ENCODE results near the gene CBFA2T2.
"Not testable (repeated sequence)": the region's sequence is repeated elsewhere in the genome, so short reads cannot be mapped to it uniquely, and the experiment has no call there.

CBFA2T2 gene

DNA sequence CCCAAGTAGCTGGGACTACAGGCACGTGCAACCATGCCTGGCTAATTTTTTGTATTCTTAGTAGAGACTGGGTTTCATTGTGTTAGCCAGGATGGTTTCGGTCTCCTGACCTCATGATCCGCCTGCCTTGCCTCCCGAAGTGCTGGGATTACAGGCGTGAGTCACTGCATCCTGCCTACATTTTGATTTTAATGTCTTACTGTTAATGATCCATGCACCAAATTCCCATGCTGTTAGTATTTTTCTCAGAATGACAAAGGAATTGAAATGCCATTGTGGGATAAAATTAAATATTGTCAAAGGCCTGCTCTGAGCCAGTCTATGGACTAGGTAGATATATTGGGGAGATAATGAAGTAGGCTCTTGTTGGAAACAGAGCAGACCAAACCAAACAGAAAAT, 28.2 kb downstream of the CBFA2T2 start:
- Histone ChIP-seq H3K4me3 (ENCODE audit: low read length) (no peak overlapping the region), H3K4me1 (ENCODE audit: control insufficient read depth, insufficient read depth, low read length) (peaks cover 5% of the 10 kb centered on the region), H3K27me3 (ENCODE audit: control insufficient read depth, insufficient read depth, low read length) (no peaks in the 10 kb centered on the region), H3K9ac (ENCODE audit: low read length) (no peak overlapping the region), H3K9me3 (ENCODE audit: control insufficient read depth, low read length) (no peaks in the 10 kb centered on the region), H3K36me3 (ENCODE audit: control insufficient read depth, insufficient read depth, low read length) (no peaks in the 10 kb centered on the region)

DNA sequence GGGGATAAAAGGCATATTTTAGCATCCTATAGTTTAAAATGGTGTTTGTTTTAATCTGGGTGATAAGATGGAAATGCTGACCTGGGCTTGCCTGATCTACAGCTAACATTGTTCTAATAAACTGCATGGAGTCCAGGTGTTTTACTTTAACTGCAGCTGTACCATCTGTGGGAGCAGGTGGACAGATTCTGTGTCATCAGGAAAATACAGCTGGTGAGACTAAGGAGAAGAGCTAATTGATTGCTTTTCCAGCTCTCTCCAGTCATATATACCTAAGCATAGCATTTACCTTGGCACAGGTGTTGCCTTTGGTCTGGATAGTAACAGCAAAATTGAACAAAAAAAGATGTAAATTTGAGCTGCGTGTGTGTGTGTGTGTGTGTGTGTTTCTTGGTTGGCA, 31.6 kb downstream of the CBFA2T2 start:
- Histone ChIP-seq H3K9ac (ENCODE audit: low read length) (no peak overlapping the region), H3K27me3 (ENCODE audit: control insufficient read depth, insufficient read depth, low read length) (no peaks in the 10 kb centered on the region), H3K4me1 (ENCODE audit: control insufficient read depth, insufficient read depth, low read length) (no peaks in the 10 kb centered on the region), H3K4me3 (ENCODE audit: low read length) (no peak overlapping the region), H3K9me3 (ENCODE audit: control insufficient read depth, low read length) (no peaks in the 10 kb centered on the region), H3K36me3 (ENCODE audit: control insufficient read depth, insufficient read depth, low read length) (no peaks in the 10 kb centered on the region)

DNA sequence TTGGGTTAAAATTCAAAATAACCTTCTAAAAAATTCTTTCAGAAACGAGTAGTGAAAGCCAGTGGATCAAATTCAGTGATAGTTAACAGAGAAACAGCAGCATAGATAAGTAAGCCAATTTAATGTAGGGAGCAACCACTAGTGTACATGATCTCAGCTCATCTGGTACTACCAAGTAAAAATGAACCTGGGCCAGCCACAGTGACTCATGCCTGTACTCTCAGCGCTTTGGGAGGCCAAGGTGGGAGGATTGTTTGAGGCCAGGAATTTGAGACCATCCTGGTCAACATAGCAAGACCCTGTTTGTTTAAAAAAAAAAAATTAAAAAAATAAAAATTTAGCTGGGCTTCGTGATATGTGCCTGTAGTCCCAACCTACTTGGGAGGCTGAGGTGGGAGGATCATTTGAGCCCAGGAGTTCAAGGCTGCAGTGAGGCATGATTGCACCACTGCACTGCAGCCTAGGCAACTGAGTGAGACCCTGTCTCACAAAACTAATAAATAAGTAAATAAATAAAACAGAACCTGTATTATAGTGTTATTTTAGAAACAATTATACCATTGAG, 32.4 kb downstream of the CBFA2T2 start:
- H3K9ac ChIP-seq (ENCODE audit: low read length), result no peak overlapping the region
- no peaks in the 10 kb centered on the region for H3K27me3 ChIP-seq (ENCODE audit: control insufficient read depth, insufficient read depth, low read length)
- no peaks in the 10 kb centered on the region for H3K36me3 ChIP-seq (ENCODE audit: control insufficient read depth, insufficient read depth, low read length)
- no peaks in the 10 kb centered on the region for H3K4me1 ChIP-seq (ENCODE audit: control insufficient read depth, insufficient read depth, low read length)
- no peak overlapping the region for H3K4me3 ChIP-seq (ENCODE audit: low read length)
- H3K9me3 ChIP-seq (ENCODE audit: control insufficient read depth, low read length), result no peaks in the 10 kb centered on the region

DNA sequence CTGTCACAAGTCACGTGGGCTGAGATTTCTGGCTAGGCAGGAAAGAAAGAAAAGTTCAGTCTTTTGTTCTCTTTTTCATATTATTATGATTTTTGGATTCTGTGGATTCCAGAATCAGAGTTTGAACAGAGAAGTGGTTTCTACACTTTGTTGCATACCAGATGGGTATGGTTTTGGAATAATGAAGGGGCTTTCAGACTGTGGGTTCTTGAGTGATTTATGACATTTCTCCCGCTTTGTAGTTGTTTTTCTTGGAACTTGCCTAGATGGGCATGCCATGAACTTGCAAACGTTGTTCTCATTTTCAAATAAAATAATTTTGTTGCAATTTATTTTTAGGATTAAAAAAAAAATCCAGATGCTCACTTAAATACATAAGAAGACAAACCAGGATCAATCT, 34.4 kb downstream of the CBFA2T2 start:
- no peak overlapping the region for H3K9ac ChIP-seq (ENCODE audit: low read length)
- no peaks in the 10 kb centered on the region for H3K4me1 ChIP-seq (ENCODE audit: control insufficient read depth, insufficient read depth, low read length)
- H3K4me3 ChIP-seq (ENCODE audit: low read length), result no peak overlapping the region
- H3K36me3 ChIP-seq (ENCODE audit: control insufficient read depth, insufficient read depth, low read length), result no peaks in the 10 kb centered on the region
- H3K9me3 ChIP-seq (ENCODE audit: control insufficient read depth, low read length), result no peaks in the 10 kb centered on the region
- H3K27me3 ChIP-seq (ENCODE audit: control insufficient read depth, insufficient read depth, low read length), result no peaks in the 10 kb centered on the region

DNA sequence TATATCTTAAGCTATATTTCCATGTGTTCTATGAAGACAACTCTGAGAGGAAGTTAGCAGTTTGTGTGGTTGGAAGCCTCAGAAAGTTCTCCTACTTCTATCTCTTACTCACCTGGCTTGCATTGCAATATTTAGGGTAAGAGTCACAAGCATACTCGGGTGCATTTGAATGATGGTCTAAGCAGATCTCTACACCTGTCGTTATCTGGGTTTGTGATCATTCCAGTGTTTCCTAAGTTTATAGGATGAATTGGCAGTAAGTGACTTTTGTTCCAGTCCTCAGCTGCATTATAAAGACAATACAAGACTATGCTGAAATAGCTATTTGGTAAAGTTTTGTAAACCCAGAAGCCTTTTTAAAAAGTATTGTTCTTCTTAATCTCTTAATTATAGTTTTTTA, 36.9 kb downstream of the CBFA2T2 start:
- Histone ChIP-seq H3K9me3 (ENCODE audit: control insufficient read depth, low read length) (no peaks in the 10 kb centered on the region), H3K4me1 (ENCODE audit: control insufficient read depth, insufficient read depth, low read length) (no peaks in the 10 kb centered on the region), H3K4me3 (ENCODE audit: low read length) (no peak overlapping the region)

DNA sequence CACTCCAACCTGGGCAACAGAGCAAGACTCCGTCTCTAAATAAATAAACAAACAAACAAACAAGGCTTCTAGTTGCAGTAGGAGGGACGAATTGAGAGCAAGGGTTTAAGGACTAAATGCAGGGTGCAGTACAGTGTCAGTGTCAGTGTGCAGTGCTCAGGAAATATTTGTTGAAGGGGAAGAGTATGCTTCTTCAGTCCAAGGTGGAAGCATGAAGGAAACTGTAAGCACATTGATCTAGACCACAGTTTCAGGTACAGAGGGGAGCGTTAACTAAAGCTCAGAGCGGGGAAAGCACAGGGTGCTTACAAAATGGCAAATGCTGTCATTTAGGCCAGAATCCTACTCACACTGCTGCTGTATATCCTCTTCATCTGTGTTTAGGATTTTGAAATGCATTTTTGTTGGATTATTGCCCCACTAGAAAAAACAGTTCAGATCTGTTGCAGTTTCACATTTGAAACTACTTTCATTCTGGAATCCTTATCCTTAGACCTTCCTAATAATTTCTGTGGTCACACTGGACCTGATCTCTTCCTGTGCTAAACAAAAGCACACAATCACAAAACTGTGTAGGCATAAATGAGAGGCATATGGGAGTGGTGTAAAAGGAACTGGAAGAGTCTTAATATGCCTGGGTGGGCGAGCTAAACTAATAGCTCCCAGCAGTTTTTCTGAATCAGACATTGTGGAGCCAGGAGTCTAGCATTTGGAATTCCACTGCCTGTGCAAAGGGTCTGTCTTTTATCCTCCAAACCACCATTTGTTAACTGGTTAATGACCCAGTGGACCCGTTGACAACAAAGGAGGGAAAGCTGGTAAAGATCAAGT, 41.4 kb downstream of the CBFA2T2 start:
- Histone ChIP-seq H3K4me1 (ENCODE audit: control insufficient read depth, insufficient read depth, low read length) (peaks cover 4% of the 10 kb centered on the region), H3K36me3 (ENCODE audit: control insufficient read depth, insufficient read depth, low read length) (no peaks in the 10 kb centered on the region), H3K4me3 (ENCODE audit: low read length) (no peak overlapping the region), H3K27me3 (ENCODE audit: control insufficient read depth, insufficient read depth, low read length) (no peaks in the 10 kb centered on the region), H3K9ac (ENCODE audit: low read length) (no peak overlapping the region), H3K9me3 (ENCODE audit: control insufficient read depth, low read length) (no peaks in the 10 kb centered on the region)

More for the DNA sequence above, 36.9 kb downstream of the CBFA2T2 start:
- Histone ChIP-seq H3K9ac (ENCODE audit: low read length) (no peak overlapping the region), H3K36me3 (ENCODE audit: control insufficient read depth, insufficient read depth, low read length) (no peaks in the 10 kb centered on the region), H3K27me3 (ENCODE audit: control insufficient read depth, insufficient read depth, low read length) (no peaks in the 10 kb centered on the region)

DNA sequence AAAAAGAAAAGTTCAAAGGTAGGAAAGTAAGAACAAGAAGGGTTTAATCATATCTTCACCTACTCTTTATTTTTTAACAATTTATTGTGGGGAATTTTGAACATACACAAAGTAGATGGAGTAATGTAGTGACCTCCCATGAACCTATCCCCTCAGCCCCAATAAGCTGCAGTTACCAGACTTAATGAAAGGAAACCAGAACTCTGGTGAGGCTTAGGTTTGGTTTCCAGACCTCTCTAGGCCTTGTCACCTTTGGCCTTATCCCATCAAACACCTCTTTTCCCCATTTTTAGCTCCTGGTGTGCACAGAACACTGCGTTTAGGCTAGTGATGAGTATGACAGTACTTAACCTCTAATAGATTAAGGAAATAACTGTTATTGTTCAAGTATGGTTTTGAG, 42.0 kb downstream of the CBFA2T2 start:
- Histone ChIP-seq H3K9ac (ENCODE audit: low read length) (no peak overlapping the region), H3K27me3 (ENCODE audit: control insufficient read depth, insufficient read depth, low read length) (no peaks in the 10 kb centered on the region), H3K9me3 (ENCODE audit: control insufficient read depth, low read length) (no peaks in the 10 kb centered on the region), H3K36me3 (ENCODE audit: control insufficient read depth, insufficient read depth, low read length) (no peaks in the 10 kb centered on the region), H3K4me1 (ENCODE audit: control insufficient read depth, insufficient read depth, low read length) (peaks cover 4% of the 10 kb centered on the region), H3K4me3 (ENCODE audit: low read length) (no peak overlapping the region)

DNA sequence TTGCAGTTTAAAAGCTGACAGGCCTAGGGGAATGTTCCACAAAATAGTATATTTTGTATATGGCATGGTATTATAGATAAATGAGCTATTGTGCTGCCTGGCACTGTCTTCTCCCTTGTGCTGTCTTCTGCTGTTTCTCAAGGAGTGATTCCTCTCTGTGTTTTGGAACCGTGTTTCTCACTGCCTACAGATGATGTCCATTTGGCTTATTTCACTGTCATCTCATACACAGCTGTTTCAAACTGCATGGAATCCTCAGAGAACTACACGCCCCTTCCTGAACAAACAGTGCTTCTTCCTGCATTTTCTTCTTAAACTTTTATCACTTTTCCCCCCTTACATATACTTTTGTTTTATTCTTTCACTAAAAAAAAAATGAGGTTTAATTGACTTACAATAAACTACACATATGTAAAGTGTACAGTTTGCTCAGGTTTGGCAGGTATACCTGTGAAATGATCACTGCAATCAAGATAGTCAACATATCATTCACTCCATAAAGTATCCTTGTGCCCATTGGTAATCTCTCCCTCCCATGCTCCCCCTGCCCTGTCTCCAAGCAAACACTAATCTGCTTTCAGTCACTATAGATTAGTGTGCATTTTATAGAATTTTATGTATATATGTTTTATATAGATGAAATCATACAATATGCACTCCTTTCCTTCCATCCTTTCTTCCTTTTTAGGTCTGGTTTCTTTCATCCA, 43.0 kb downstream of the CBFA2T2 start:
- Histone ChIP-seq H3K4me3 (ENCODE audit: low read length) (no peak overlapping the region), H3K9ac (ENCODE audit: low read length) (no peak overlapping the region), H3K9me3 (ENCODE audit: control insufficient read depth, low read length) (no peaks in the 10 kb centered on the region), H3K36me3 (ENCODE audit: control insufficient read depth, insufficient read depth, low read length) (no peaks in the 10 kb centered on the region), H3K4me1 (ENCODE audit: control insufficient read depth, insufficient read depth, low read length) (peaks cover 4% of the 10 kb centered on the region), H3K27me3 (ENCODE audit: control insufficient read depth, insufficient read depth, low read length) (no peaks in the 10 kb centered on the region)

DNA sequence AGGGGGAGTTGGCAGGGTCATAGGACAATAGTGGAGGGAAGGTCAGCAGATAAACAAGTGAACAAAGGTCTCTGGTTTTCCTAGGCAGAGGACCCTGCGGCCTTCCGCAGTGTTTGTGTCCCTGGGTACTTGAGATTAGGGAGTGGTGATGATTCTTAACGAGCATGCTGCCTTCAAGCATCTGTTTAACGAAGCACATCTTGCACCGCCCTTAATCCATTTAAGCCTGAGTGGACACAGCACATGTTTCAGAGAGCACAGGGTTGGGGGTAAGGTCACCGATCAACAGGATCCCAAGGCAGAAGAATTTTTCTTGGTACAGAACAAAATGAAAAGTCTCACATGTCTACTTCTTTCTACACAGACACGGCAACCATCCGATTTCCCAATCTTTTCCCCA, 45.8 kb downstream of the CBFA2T2 start:
- not testable (repeated sequence) for H3K9me3 ChIP-seq (ENCODE audit: control insufficient read depth, low read length); H3K4me3 ChIP-seq (ENCODE audit: low read length); H3K9ac ChIP-seq (ENCODE audit: low read length); H3K27me3 ChIP-seq (ENCODE audit: control insufficient read depth, insufficient read depth, low read length); H3K36me3 ChIP-seq (ENCODE audit: control insufficient read depth, insufficient read depth, low read length)
- H3K4me1 ChIP-seq (ENCODE audit: control insufficient read depth, insufficient read depth, low read length), result peaks cover 20% of the 10 kb centered on the region

DNA sequence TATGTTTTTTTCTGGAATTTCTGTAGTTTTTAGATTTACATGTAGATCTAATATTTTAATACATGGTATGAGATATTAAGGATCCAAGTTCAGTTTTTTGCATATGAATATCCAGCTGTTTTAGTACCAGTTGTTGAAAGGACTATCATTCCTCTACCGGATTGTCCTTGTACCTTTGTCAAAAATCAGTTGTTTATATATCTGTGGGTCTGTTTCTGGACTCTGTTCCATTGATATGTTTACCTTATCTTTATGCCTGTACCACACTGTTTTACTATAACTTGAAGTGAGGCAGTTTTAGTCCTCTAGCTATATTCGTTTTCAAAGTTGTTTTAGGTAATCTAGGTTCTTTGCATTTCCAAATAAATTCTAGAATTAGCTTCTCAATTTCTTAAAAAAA, 47.7 kb downstream of the CBFA2T2 start:
- H3K9me3 ChIP-seq (ENCODE audit: control insufficient read depth, low read length), result no peaks in the 10 kb centered on the region
- peaks cover 17% of the 10 kb centered on the region for H3K4me1 ChIP-seq (ENCODE audit: control insufficient read depth, insufficient read depth, low read length)
- H3K4me3 ChIP-seq (ENCODE audit: low read length), result no peak overlapping the region
- no peak overlapping the region for H3K9ac ChIP-seq (ENCODE audit: low read length)
- H3K36me3 ChIP-seq (ENCODE audit: control insufficient read depth, insufficient read depth, low read length), result no peaks in the 10 kb centered on the region
- H3K27me3 ChIP-seq (ENCODE audit: control insufficient read depth, insufficient read depth, low read length), result no peaks in the 10 kb centered on the region

DNA sequence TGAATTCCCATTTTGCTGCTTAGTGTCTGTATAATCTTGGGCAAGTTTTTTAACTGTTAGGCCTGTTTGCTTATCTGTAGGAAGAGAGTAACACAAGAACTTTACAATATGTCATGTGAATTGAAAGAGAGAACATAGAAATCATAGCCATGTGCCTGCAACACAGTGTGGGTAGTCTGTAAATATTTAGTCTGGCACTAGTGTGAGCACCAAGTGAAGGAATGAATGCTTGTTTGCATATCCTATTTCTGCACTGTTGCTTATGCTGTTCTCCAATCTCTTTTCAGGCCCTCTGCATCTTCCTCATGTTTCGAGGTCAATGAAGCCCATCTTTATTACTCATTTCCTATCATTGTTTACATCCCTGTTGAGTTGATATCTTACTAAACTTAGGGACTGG, 49.2 kb downstream of the CBFA2T2 start:
- Histone ChIP-seq H3K9me3 (ENCODE audit: control insufficient read depth, low read length) (no peaks in the 10 kb centered on the region), H3K4me3 (ENCODE audit: low read length) (no peak overlapping the region), H3K9ac (ENCODE audit: low read length) (no peak overlapping the region), H3K36me3 (ENCODE audit: control insufficient read depth, insufficient read depth, low read length) (no peaks in the 10 kb centered on the region), H3K4me1 (ENCODE audit: control insufficient read depth, insufficient read depth, low read length) (peaks cover 17% of the 10 kb centered on the region), H3K27me3 (ENCODE audit: control insufficient read depth, insufficient read depth, low read length) (no peaks in the 10 kb centered on the region)

DNA sequence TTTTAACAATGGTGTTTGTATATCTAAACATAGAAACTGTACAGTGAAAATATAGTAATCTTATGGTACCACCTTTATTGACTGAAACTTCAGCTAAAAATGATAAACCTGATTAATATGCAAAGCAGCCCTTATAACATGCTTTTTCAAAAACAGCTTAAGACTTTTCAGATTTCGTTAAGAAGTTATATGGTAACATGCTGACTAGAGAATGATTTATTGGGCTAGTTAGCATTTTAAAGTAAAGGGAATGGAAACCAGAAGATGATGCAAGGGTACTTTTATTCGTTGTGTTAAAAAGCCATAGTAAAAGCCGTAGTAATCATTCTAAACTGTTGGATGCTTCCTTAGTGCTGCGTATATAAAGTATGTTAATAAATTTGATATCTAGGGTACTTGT, 50.5 kb downstream of the CBFA2T2 start:
- no peaks in the 10 kb centered on the region for H3K27me3 ChIP-seq (ENCODE audit: control insufficient read depth, insufficient read depth, low read length)
- no peaks in the 10 kb centered on the region for H3K9me3 ChIP-seq (ENCODE audit: control insufficient read depth, low read length)
- H3K4me1 ChIP-seq (ENCODE audit: control insufficient read depth, insufficient read depth, low read length), result peaks cover 17% of the 10 kb centered on the region
- H3K4me3 ChIP-seq (ENCODE audit: low read length), result no peak overlapping the region
- no peaks in the 10 kb centered on the region for H3K36me3 ChIP-seq (ENCODE audit: control insufficient read depth, insufficient read depth, low read length)
- H3K9ac ChIP-seq (ENCODE audit: low read length), result no peak overlapping the region
